HL-60/S4 (cell line): Measurements from ENCODE around the gene ABCA10.
"Not testable (repeated sequence)": the region's sequence is repeated elsewhere in the genome, so short reads cannot be mapped to it uniquely, and the experiment has no call there.

Source experiments
- in situ Hi-C: fragments of 300-500 bp; cut with MboI; formaldehyde crosslinking; loops from 2 replicates; pipeline ENCODE4 v1.14.3; 2022; ENCODE audit warnings: low sequenced_read_pairs

ABCA10 gene

DNA sequence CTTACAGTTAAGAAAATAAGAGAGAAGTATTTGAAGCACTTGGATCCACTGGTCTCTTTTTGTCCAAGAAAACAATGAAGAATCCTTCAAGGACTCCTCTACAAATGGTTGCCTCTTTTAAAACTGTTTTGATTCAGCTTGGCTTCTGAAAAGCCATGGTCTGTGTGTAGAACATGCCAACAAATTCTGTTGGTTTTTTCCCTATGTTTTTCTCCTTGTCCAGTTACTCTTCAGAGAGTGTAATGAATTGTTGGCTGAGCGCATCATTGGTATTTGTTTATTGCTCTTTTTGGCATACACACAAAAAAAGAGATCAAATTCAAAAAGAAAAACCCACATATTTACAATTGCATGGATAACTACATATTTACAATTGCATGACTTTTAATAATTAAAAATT, at the start of gene ABCA10:
Gene ABCA10 (minus strand): TSS at position 249 of the 400 bp plus-strand sequence. CDS start 3,466 bp downstream, outside the sequence.
- in situ Hi-C loops: loop anchor here (5.0 kb wide), 1 partner anchor 451 kb away; no protein-coding TSS in a partner anchor

DNA sequence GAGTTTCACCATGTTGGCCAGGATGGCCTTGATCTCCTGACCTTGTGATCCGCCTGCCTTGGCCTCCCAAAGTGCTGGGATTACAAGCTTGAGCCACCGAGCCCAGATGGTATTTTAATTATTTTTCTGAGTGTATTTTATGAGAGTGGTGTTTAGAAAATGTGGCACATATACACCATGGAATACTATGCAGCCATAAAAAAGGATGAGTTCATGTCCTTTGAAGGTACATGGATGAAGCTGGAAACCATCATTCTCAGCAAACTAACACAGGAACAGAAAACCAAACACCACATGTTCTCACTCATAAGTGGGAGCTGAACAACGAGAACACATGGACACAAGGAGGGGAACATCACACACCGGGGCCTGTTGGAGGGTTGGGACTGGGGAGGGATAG, 47.7 kb upstream of the ABCA10 start:
- in situ Hi-C loops: not testable (repeated sequence)

- in situ Hi-C loops: no loop called here
These were observed 47.1 kb upstream of the ABCA10 start for GRCh38 chr17:69275751-69276150.

DNA sequence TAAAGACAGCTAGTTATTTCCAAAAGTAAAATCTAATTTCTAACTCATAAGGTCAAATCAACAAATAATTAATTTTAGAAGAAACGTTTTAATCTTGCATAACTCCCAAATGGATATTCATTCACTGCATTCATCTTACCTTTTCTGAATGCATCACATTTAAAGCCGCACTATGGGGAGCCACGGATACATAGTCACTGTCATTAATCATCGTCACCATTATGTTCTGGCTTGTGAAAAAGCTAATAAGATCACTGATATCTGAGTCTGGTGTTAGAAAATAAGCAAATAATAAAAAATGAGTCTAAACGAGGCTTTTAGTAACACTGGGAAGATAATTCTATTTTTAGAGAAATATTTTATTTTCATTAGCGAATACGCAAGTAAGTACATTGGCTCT, 42.4 kb upstream of the ABCA10 start:
- in situ Hi-C loops: no loop called here

- in situ Hi-C loops: no loop called here
These were observed 40.7 kb upstream of the ABCA10 start for GRCh38 chr17:69269131-69269998.

GRCh38 chr17:69268543-69269014, 40.0 kb upstream of the ABCA10 start:
- in situ Hi-C loops: no loop called here

DNA sequence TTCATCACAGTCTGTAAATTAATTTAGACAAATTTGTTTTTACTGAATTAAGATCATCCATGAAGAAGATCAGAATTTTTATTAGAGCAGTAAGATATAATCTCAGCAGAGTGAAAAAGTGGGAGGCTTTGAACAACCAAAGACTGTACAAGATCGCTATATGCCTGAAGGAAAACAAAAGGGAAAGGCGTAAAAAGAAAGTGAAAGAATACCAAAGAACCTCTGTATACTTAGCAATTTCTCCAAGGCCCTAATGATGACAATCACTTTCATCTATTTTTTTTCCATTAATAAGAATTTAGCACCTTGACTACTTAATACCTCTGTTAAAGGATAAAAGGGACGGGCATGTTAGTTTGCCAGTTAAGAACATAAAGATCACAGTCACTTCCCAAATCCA, 38.6 kb upstream of the ABCA10 start:
- in situ Hi-C loops: no loop called here

GRCh38 chr17:69265873-69266272, 37.2 kb upstream of the ABCA10 start:
- in situ Hi-C loops: no loop called here

GRCh38 chr17:69254187-69254586, 25.6 kb upstream of the ABCA10 start:
- in situ Hi-C loops: no loop called here

- in situ Hi-C loops: no loop called here
These were observed 22.0 kb upstream of the ABCA10 start for GRCh38 chr17:69250641-69251040.

DNA sequence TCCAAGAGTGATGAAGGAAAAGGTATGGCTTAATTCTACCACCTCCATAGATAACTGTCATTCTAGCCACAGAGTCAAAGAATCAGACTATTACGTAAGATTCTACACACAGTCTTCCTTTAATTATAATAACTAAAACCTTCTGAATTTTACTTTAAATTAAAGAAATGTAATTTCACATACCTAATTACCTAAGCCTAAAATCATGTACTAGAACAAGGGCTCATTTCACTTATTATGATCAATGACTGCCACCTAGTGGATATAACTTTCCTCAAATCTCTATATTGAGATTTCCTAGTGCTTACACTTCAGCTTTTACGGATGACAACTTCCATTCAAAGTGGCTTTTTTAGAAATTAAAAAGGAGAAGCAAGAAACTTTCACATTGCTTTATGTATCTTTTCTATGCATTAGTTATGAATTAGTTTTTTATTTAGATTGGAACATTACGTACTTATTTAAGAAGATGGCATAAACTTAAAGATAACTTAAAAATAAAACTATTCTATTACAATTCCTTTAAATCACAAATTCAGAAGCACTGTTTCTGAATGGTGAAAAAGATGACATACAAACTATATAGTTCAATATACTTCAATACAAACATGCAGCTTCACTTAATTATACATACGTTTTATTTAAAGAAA, 18.2 kb upstream of the ABCA10 start:
- in situ Hi-C loops: no loop called here

DNA sequence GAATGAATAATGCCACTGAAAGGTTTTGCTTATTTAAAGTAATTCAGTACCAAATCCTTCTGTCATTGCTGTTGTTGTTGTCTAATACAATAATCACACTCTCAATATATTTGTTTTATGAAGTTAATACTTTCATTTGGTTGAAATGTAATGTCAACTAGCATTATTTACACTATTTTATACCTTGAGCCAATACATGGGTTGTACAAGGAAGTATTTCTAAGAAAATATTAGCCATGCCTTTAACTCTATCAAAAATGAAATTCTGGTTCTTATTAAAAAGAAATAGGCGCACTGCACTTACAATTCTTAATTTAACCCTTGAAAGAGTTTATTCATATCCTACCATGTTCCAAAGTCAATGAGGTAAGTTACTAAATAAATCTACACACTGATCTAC, 17.6 kb upstream of the ABCA10 start:
- in situ Hi-C loops: no loop called here

GRCh38 chr17:69245617-69246016, 17.0 kb upstream of the ABCA10 start:
- in situ Hi-C loops: no loop called here

GRCh38 chr17:69239611-69240600, 11.3 kb upstream of the ABCA10 start:
- in situ Hi-C loops: no loop called here

- in situ Hi-C loops: no loop called here
These were observed 8.3 kb upstream of the ABCA10 start for GRCh38 chr17:69236946-69237345.

GRCh38 chr17:69236464-69236863, 7.8 kb upstream of the ABCA10 start:
- in situ Hi-C loops: no loop called here

DNA sequence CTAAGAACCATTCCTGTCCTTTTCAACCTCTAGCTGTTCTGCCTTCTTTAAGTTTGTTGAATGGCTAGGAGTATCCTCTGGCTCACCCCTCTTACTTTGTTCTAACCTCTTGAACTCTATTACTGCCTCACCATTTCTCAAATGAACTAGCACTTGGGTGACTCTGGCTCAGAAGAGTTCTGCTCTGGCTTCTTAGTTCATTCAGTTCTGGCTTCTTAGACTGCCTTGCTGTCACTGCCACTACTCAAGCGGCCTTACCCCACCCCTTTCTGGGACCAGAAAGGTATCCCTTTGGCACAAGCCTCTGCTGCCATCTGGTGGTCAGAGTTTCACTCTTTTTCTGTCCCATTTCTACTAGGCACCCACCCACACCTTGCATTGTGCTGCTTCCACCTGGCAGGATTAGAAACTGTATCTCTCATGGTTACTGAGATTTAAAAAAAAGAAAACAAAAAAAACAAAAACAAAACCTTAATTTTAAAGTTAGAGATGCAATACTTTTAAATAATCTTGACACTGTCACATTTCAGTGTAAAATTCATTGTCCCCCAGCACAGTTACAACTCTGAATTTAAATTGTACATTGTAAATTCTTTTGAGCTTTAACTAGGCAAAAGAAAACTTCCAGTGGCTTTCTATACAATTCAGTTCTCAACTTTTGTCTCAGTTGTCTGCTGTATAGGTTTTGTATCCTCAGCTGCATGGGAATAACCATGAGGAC, 6.9 kb upstream of the ABCA10 start:
- in situ Hi-C loops: no loop called here

GRCh38 chr17:69232650-69233049, 4.0 kb upstream of the ABCA10 start:
- in situ Hi-C loops: no loop called here

GRCh38 chr17:69231521-69231920, 2.9 kb upstream of the ABCA10 start:
- in situ Hi-C loops: no loop called here

- in situ Hi-C loops: no loop called here
These were observed 2.3 kb upstream of the ABCA10 start for GRCh38 chr17:69230939-69231338.
